C4-2B (cell line): ENCODE data around the gene UBE3C.
"Not testable (repeated sequence)": the region's sequence is repeated elsewhere in the genome, so short reads cannot be mapped to it uniquely, and the experiment has no call there.

Source experiments
- H3K27ac ChIP-seq: fragments of 450-650 bp; 2 replicates; pipeline ENCODE4 v1.5.1; 2017
- ZFX ChIP-seq: fragments of 450-650 bp; IDR thresholded peaks from 2 replicates; pipeline ENCODE4 v1.6.1; 2017
- TF ChIP-seq, protein P1 (sequence below): fragments of 450-650 bp; conservative IDR thresholded peaks from 2 replicates; pipeline ENCODE4 v1.5.1; 2017; ENCODE audit warnings: mild to moderate bottlenecking

Gene UBE3C

DNA sequence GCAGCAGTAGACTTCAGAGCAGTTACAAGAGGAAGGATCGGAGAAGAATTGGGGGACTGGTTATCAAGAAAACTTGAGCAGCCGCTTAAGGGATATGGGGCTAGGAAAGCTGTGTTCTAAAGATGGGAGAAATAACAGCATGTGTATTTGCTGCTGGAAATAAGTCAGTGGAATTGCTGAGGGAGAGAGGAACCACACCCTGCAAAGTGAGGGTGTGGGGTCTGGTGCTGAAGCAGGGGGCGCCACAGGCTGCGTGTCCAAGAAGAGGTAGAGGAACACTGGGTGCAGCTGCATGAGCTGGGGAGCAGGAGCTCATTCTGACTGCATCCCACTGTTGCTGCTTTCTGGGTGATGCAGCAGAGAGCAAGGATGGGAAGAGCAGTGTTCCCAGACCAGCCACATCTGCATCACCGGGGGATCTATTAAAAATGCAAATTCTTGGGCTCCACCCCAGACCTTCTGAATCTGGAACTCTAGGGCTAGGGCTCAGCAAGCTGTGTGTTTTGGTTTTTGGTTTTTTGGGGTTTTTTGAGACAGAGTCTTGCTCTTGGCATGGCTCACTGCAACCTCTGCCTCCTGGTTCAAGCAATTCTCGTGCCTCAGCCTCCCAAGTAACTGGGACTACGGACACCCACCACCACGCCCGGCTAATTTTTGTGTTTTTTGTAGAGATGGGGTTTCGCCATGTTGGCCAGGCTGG lies 101.0 kb downstream of the UBE3C start:
- H3K27ac ChIP-seq = no peak overlapping the region
- TF ChIP-seq ZFX = no peak
- TF ChIP-seq, protein P1, sequence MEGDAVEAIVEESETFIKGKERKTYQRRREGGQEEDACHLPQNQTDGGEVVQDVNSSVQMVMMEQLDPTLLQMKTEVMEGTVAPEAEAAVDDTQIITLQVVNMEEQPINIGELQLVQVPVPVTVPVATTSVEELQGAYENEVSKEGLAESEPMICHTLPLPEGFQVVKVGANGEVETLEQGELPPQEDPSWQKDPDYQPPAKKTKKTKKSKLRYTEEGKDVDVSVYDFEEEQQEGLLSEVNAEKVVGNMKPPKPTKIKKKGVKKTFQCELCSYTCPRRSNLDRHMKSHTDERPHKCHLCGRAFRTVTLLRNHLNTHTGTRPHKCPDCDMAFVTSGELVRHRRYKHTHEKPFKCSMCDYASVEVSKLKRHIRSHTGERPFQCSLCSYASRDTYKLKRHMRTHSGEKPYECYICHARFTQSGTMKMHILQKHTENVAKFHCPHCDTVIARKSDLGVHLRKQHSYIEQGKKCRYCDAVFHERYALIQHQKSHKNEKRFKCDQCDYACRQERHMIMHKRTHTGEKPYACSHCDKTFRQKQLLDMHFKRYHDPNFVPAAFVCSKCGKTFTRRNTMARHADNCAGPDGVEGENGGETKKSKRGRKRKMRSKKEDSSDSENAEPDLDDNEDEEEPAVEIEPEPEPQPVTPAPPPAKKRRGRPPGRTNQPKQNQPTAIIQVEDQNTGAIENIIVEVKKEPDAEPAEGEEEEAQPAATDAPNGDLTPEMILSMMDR = no peak

GRCh38 chr7:157241631-157242030 lies 102.9 kb downstream of the UBE3C start:
- no peak for TF ChIP-seq ZFX
- TF ChIP-seq, protein P1 = no peak
- H3K27ac ChIP-seq = no peak overlapping the region

DNA sequence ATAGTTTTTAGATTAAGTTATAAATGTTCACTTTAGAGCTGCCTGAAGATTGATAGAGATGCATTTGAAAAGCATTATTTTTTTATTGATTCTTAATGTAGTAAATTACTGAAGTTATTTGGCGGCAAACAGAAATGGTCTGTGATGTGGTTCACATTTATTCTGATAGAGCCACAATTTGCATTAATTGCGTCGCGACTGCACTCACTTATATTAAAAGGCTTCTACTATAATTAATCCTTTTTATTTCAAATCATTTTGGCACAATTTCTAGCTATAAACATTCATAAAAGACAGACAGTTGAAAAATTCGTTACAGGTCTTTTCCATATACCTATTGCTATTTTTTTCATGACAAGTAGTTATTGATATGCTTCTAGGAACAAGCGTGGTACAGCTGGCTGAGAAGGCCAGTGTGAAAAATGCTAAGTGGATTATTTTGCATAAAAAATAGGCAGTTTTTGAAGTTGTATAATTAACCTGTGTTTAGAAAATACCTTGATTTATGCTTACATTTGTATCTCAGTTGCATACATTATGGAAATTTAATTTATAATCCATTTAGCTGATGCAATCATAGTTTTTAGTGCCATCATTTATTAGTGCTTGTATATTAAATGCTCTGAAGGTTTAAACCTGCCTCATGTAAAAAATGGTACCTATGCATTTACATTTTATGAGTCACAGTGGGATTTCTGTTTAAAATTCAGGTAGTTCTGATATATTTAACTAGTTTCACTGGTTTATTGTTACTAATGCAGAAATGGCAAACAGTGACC lies 106.0 kb downstream of the UBE3C start:
- no peak overlapping the region for H3K27ac ChIP-seq

GRCh38 chr7:157246052-157246451 lies 107.3 kb downstream of the UBE3C start:
- no peak overlapping the region for H3K27ac ChIP-seq
- no peak for TF ChIP-seq ZFX
- TF ChIP-seq, protein P1 = no peak

More for the DNA sequence above, 106.0 kb downstream of the UBE3C start:
- TF ChIP-seq ZFX = no peak
- TF ChIP-seq, protein P1 = no peak

DNA sequence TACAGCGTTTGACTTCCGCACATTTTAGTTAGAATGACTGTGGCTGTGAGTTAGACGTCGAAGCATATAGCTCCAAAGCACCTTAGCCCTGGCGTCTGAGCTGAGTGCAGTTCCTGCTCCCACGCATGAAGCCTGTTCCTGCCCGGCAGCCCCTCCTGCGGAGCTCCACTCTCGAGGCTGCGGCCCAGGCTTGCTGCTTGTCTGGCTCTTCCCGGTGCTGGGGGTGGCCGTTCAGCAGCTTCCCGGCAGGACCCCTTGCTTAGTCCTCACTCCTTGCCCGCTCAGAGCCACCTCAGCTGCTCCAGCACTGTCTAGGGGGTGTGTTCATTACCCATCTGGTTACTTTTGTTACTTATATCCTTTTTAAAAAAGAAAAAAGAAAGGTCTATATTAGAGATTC lies 109.9 kb downstream of the UBE3C start:
- TF ChIP-seq, protein P1 = no peak
- no peak for TF ChIP-seq ZFX
- no peak overlapping the region for H3K27ac ChIP-seq

DNA sequence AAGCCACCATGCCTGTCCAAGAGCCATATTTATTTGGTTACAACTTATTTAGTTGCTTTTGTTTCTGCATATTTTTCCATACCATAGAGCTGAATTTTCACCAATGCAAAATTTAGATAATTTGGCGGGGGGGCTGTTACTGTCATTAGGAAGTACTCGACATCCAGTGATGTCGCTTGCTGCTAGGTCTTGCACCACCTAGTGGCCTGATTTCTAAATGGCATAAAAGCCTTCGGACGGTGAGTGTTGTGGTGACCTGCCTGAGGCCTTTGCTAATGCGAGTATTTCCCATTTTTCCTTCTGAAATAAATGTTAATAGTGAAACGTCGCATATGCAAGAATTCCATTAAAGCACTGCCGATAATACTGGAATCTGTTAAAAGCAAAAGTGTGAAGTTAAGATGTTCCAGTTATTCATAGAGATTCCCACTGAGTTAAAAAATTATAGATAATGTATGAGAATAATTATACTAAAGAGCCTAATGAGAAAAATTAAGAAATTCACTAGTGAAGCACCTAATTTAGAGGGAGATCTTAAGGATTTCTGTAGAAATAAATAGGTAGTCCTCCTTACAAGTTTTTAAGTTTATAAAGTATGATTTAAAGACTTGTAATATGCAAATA lies 112.0 kb downstream of the UBE3C start:
- H3K27ac ChIP-seq = no peak overlapping the region
- TF ChIP-seq, protein P1 = peak; percentile 99
- TF ChIP-seq ZFX = no peak

DNA sequence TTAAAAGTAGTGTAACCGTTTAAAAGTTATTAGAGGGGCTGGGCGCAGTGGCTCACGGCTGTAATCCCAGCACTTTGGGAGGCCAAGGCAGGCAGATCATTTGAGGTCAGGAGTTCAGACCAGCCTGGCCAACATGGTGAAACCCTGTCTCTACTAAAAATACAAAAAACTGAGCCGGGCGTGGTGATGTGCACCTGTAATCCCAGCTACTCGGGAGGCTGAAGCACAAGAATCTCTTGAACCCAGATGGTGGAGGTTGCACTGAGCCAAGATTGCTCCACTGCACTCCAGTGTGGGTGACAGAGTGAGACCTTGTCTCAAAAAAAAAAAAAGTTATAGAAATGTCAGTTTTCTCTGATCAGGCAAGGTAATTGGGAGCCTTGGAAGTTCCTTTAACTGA lies 113.1 kb downstream of the UBE3C start:
- not testable (repeated sequence) for H3K27ac ChIP-seq
